ENCODE results near the gene KCNA3. TPM values are rescaled to one million over a fixed set of nuclear protein-coding genes. Genes with fewer than 3 reads are reported as not detected.

The KCNA3 gene
- under 1 TPM; 0.12 to 0.15 (median 0.14) TPM for polyA plus RNA-seq (ENCODE audit: insufficient read length in 3 of 3)

- DNase-seq (ENCODE audit: low read depth in 3 of 3, low spot score in 2 of 3), result no peak
Observed at GRCh38 chr1:110674337-110675059, at the start of gene KCNA3. Gene KCNA3 (minus strand): TSS chr1:110674940. CDS start chr1:110674809, 131 bp downstream.

- DNase-seq (ENCODE audit: low read depth in 3 of 3, low spot score in 2 of 3), result no peak
Observed at GRCh38 chr1:110722807-110723206, 48.1 kb upstream of the KCNA3 start.

- no peak for DNase-seq (ENCODE audit: low read depth in 3 of 3, low spot score in 2 of 3)
Observed at GRCh38 chr1:110719908-110720307, 45.2 kb upstream of the KCNA3 start.

GRCh38 chr1:110718452-110718851 is 43.7 kb upstream of the KCNA3 start:
- DNase-seq (ENCODE audit: low read depth in 3 of 3, low spot score in 2 of 3), result no peak

- DNase-seq (ENCODE audit: low read depth in 3 of 3, low spot score in 2 of 3), result no peak
Observed at GRCh38 chr1:110717179-110717578, 42.4 kb upstream of the KCNA3 start.

- no peak for DNase-seq (ENCODE audit: low read depth in 3 of 3, low spot score in 2 of 3)
Observed at GRCh38 chr1:110714374-110714995, 39.7 kb upstream of the KCNA3 start.

GRCh38 chr1:110713221-110713620 is 38.5 kb upstream of the KCNA3 start:
- DNase-seq (ENCODE audit: low read depth in 3 of 3, low spot score in 2 of 3), result no peak

GRCh38 chr1:110710314-110710713 is 35.6 kb upstream of the KCNA3 start:
- no peak for DNase-seq (ENCODE audit: low read depth in 3 of 3, low spot score in 2 of 3)

- DNase-seq (ENCODE audit: low read depth in 3 of 3, low spot score in 2 of 3), result no peak
Observed at GRCh38 chr1:110708974-110709440, 34.3 kb upstream of the KCNA3 start.

- no peak for DNase-seq (ENCODE audit: low read depth in 3 of 3, low spot score in 2 of 3)
Observed at GRCh38 chr1:110707232-110707631, 32.5 kb upstream of the KCNA3 start.

GRCh38 chr1:110706621-110707020 is 31.9 kb upstream of the KCNA3 start:
- DNase-seq (ENCODE audit: low read depth in 3 of 3, low spot score in 2 of 3), result no peak

- no peak for DNase-seq (ENCODE audit: low read depth in 3 of 3, low spot score in 2 of 3)
Observed at GRCh38 chr1:110702260-110702659, 27.5 kb upstream of the KCNA3 start.

- no peak for DNase-seq (ENCODE audit: low read depth in 3 of 3, low spot score in 2 of 3)
Observed at GRCh38 chr1:110700767-110701166, 26.0 kb upstream of the KCNA3 start.

- no peak for DNase-seq (ENCODE audit: low read depth in 3 of 3, low spot score in 2 of 3)
Observed at GRCh38 chr1:110697606-110698005, 22.9 kb upstream of the KCNA3 start.

GRCh38 chr1:110696818-110697217 is 22.1 kb upstream of the KCNA3 start:
- DNase-seq (ENCODE audit: low read depth in 3 of 3, low spot score in 2 of 3), result no peak

- DNase-seq (ENCODE audit: low read depth in 3 of 3, low spot score in 2 of 3), result no peak
Observed at GRCh38 chr1:110690709-110691365, 16.1 kb upstream of the KCNA3 start.

GRCh38 chr1:110689868-110690267 is 15.1 kb upstream of the KCNA3 start:
- DNase-seq (ENCODE audit: low read depth in 3 of 3, low spot score in 2 of 3), result no peak

- no peak for DNase-seq (ENCODE audit: low read depth in 3 of 3, low spot score in 2 of 3)
Observed at GRCh38 chr1:110688514-110688913, 13.8 kb upstream of the KCNA3 start.

GRCh38 chr1:110687250-110687649 is 12.5 kb upstream of the KCNA3 start:
- DNase-seq (ENCODE audit: low read depth in 3 of 3, low spot score in 2 of 3), result no peak

- DNase-seq (ENCODE audit: low read depth in 3 of 3, low spot score in 2 of 3), result no peak
Observed at GRCh38 chr1:110686188-110686587, 11.4 kb upstream of the KCNA3 start.

GRCh38 chr1:110684491-110684890 is 9.8 kb upstream of the KCNA3 start:
- no peak for DNase-seq (ENCODE audit: low read depth in 3 of 3, low spot score in 2 of 3)

GRCh38 chr1:110682898-110683297 is 8.2 kb upstream of the KCNA3 start:
- DNase-seq (ENCODE audit: low read depth in 3 of 3, low spot score in 2 of 3), result no peak

All from right renal cortex interstitium (tissue), 3 donors.